HepG2 (cell line): ENCODE results near the gene PIBF1. TPM values are rescaled to one million over a fixed set of nuclear protein-coding genes. Genes with fewer than 3 reads are reported as not detected.

ENCODE experiments used
- ATAC-seq: fragments of 200-7000 bp; cut with Tn5 transposase; 3 replicates; pipeline ENCODE4 v1.9.1; 2020; ENCODE audit warnings: mild to moderate bottlenecking, moderate library complexity
- BruUV-seq: library from RNA; stranded (reverse); fragments of 400-500 nt; replicated peaks from 2 replicates; lab custom pipeline; 2021; lab: Mats Ljungman, UMichigan
- CTCF ChIA-PET: fragments of 300-600 bp; formaldehyde crosslinking; extraction: SDS; loops from one replicate; lab custom pipeline; 2021; ENCODE audit warnings: low total read pairs, inconsistent platforms, low intra/inter-chr PET ratio; lab: Yijun Ruan, JAX
- POLR2A ChIA-PET: fragments of 350-600 bp; sonication (Branson Sonifier 250); formaldehyde crosslinking; loops from one replicate; lab custom pipeline; 2020; ENCODE audit warnings: antibody characterized with exemption, inconsistent platforms; lab: Yijun Ruan, JAX
- DNase-seq: peaks from one replicate; pipeline ENCODE4 v3.0.0-alpha.2; 2015; ENCODE audit warnings: low spot score
- FAIRE-seq: peaks from 3 replicates; lab custom pipeline; 2011; peaks lifted over from hg19 to GRCh38; lab: Jason Lieb, UNC
- H2AFZ ChIP-seq: one replicate; pipeline ENCODE4 v1.6.1; 2011; ENCODE audit warnings: low read length, inconsistent platforms
- H3K27ac ChIP-seq: fragments of 300-600 bp; 3 replicates; pipeline ENCODE4 v1.8.0; 2011; ENCODE audit warnings: mixed run types, mild to moderate bottlenecking, mixed read lengths, low read length, inconsistent platforms; ENCODE audit not compliant: insufficient read depth; ENCODE audit errors: extremely low read length
- H3K27me3 ChIP-seq, 2 experiments: fragments of 200-600 bp in 1 of 2; 2 replicates in 1 of 2; 3 replicates in 1 of 2; pipeline versions ENCODE4 v1.6.0 to v1.8.0; 2011; ENCODE audit warnings: low read length in 2 of 2, mild to moderate bottlenecking in 2 of 2, moderate library complexity in 2 of 2, inconsistent platforms in 1 of 2; ENCODE audit not compliant: insufficient read depth in 2 of 2, control insufficient read depth in 1 of 2
- H3K36me3 ChIP-seq, 2 experiments: fragments of 200-600 bp in 1 of 2; replicated peaks in 1 of 2; 2 replicates in 1 of 2; 3 replicates in 1 of 2; pipeline versions ENCODE4 v1.5.1 to v1.8.0; 2011; ENCODE audit warnings: low read length in 2 of 2, inconsistent platforms in 1 of 2; ENCODE audit not compliant: insufficient read depth in 2 of 2, control insufficient read depth in 1 of 2
- H3K4me1 ChIP-seq: 2 replicates; pipeline ENCODE4 v1.5.1; 2012; ENCODE audit warnings: low read length, inconsistent platforms; ENCODE audit not compliant: insufficient read depth
- H3K4me2 ChIP-seq: 2 replicates; pipeline ENCODE4 v1.6.0; 2011; ENCODE audit warnings: low read depth, low read length, inconsistent platforms
- H3K4me3 ChIP-seq, 3 experiments: fragments of 200-600 bp in 1 of 3; sonication (generic), shearing (Covaris generic) in 1 of 3; replicated peaks in 1 of 3; 2 replicates each; pipeline ENCODE4 v1.5.1; 2011 to 2016; ENCODE audit warnings: low read length in 3 of 3, inconsistent platforms in 2 of 3, low read depth in 2 of 3, mild to moderate bottlenecking in 2 of 3, control low read depth in 1 of 3, mixed read lengths in 1 of 3; ENCODE audit not compliant: insufficient read depth in 1 of 3
- H3K79me2 ChIP-seq: one replicate; pipeline ENCODE4 v1.6.1; 2011; ENCODE audit warnings: low read length, inconsistent platforms; ENCODE audit not compliant: insufficient read depth
- H3K9ac ChIP-seq: 2 replicates; pipeline ENCODE4 v1.6.0; 2011; ENCODE audit warnings: mild to moderate bottlenecking, low read depth, low read length, inconsistent platforms; ENCODE audit not compliant: insufficient read depth
- H3K9me3 ChIP-seq: 2 replicates; pipeline ENCODE4 v1.5.1; 2012; ENCODE audit warnings: mild to moderate bottlenecking, low read length
- H4K20me1 ChIP-seq: 2 replicates; pipeline ENCODE4 v1.6.0; 2011; ENCODE audit warnings: inconsistent platforms, mild to moderate bottlenecking, low read length, moderate library complexity; ENCODE audit not compliant: insufficient read depth
- ARID3A ChIP-seq: IDR thresholded peaks from 2 replicates; pipeline ENCODE4 v1.6.1; 2012; ENCODE audit warnings: low read depth, low read length, improper control_type of control experiment
- FOXP1 ChIP-seq, 2 experiments: fragments of 450-650 bp in 1 of 2; IDR thresholded peaks; 2 replicates each; pipeline ENCODE4 v1.6.1; 2017 to 2018; ENCODE audit warnings: antibody characterized with exemption in 1 of 2
- GATAD2A ChIP-seq: IDR thresholded peaks from 2 replicates; pipeline ENCODE4 v1.6.1; 2016
- HNF1A ChIP-seq, 2 experiments: sonication (generic) in 1 of 2; formaldehyde crosslinking in 1 of 2; IDR thresholded peaks; 2 replicates each; pipeline versions ENCODE4 v1.4.0 to v1.6.1; 2016 to 2020; ENCODE audit warnings: borderline replicate concordance in 1 of 2, low read depth in 1 of 2, mild to moderate bottlenecking in 1 of 2, missing genetic modification reagents in 1 of 2
- JARID2 ChIP-seq: sonication (generic); formaldehyde crosslinking; IDR thresholded peaks from 2 replicates; pipeline ENCODE4 v1.8.1; 2023; ENCODE audit warnings: missing genetic modification reagents, inconsistent platforms; ENCODE audit not compliant: insufficient replicate concordance
- JUNB ChIP-seq: sonication (generic); formaldehyde crosslinking; IDR thresholded peaks from 2 replicates; pipeline ENCODE4 v1.8.0; 2022; ENCODE audit warnings: missing genetic modification reagents, mild to moderate bottlenecking, borderline replicate concordance
- NCOA1 ChIP-seq: sonication (generic); formaldehyde crosslinking; IDR thresholded peaks from 2 replicates; pipeline ENCODE4 v1.9.0; 2021; ENCODE audit warnings: missing genetic modification reagents
- PLRG1 ChIP-seq: fragments of 450-650 bp; conservative IDR thresholded peaks from 2 replicates; pipeline ENCODE4 v1.6.1; 2016
- TERF1 ChIP-seq: sonication (generic); formaldehyde crosslinking; IDR thresholded peaks from 2 replicates; pipeline ENCODE4 v1.8.0; 2022; ENCODE audit warnings: mild to moderate bottlenecking, missing genetic modification reagents, moderate library complexity
- TGIF2 ChIP-seq: IDR thresholded peaks from 2 replicates; pipeline ENCODE4 v1.6.1; 2016; ENCODE audit warnings: control low read depth, missing compliant biosample characterization
- ZNF280D ChIP-seq: sonication (generic); formaldehyde crosslinking; IDR thresholded peaks from 2 replicates; pipeline ENCODE4 v1.5.1; 2020; ENCODE audit warnings: mild to moderate bottlenecking, missing genetic modification reagents
- ZNF362 ChIP-seq: sonication (generic); formaldehyde crosslinking; IDR thresholded peaks from 2 replicates; pipeline ENCODE4 v1.4.0; 2020; ENCODE audit warnings: missing genetic modification reagents, mild to moderate bottlenecking, borderline replicate concordance
- ZNF83 ChIP-seq: sonication (generic); formaldehyde crosslinking; IDR thresholded peaks from 2 replicates; pipeline ENCODE4 v1.4.0; 2020; ENCODE audit warnings: missing genetic modification reagents, mild to moderate bottlenecking, borderline replicate concordance
- WGBS: methylation state at CpG from one replicate; pipeline ENCODE4 v1.1.6; 2017; ENCODE audit warnings: low lambda C conversion rate; 5-methylcytosine and 5-hydroxymethylcytosine counted together
- in situ Hi-C: cut with HindIII; loops from 2 replicates; pipeline ENCODE4 v1.10.0; 2017; ENCODE audit warnings: low pct_unique_long_range_greater_than_20kb; ENCODE audit not compliant: extremely low pct_ligation_motif_present
- intact Hi-C: fragments of 100-400 bp; cut with micrococcal nuclease; formaldehyde crosslinking; loops from one replicate; pipeline ENCODE4 v1.10.0; 2022; ENCODE audit not compliant: unreplicated experiment
- polyA plus RNA-seq, 8 experiments: library from polyadenylated mRNA; depleted of rRNA in 3 of 8; stranded (reverse) in 7 of 8; unstranded in 1 of 8; fragments of >200 nt; fragmentation: Illumina TruSeq in 4 of 8; extraction: Trizol in 4 of 8; gene quantifications; 2 replicates each; pipeline versions ENCODE4 v1.2.1 to v1.2.3, GENCODE V29; 2011 to 2016; ENCODE audit warnings: low read depth in 4 of 8, missing spikeins in 1 of 8, mixed read lengths in 1 of 8; ENCODE audit not compliant: insufficient read depth in 1 of 8
- total RNA-seq, 5 experiments: library from RNA; depleted of rRNA; stranded (reverse); fragments of >200 nt; fragmentation: Illumina TruSeq; extraction: Trizol; gene quantifications; 2 replicates each; pipeline ENCODE4 v1.2.3, GENCODE V29; 2016; ENCODE audit warnings: low read depth in 1 of 5

PIBF1 gene
- total and polyA plus RNA-seq, 2 of the 13 experiments (the other 11 are each of a cell fraction or from before 2014, with no cell fraction given): 4.2 to 15.8 TPM

GRCh38 chr13:72851678-72852014, 69.7 kb downstream of the PIBF1 start:
- no peaks in the 10 kb centered on the region for H3K27me3 ChIP-seq
- H3K9me3 ChIP-seq: no peaks in the 10 kb centered on the region
- H3K4me2 ChIP-seq: no peak overlapping the region
- CTCF ChIA-PET: no interaction called here
- no peak for DNase-seq
- 0 out of 2 replicates have a peak, but pooled peaks cover 5% of the 10 kb centered on the region for H3K4me1 ChIP-seq
- no TSS peak for BruUV-seq
- FAIRE-seq: no peak
- WGBS: 100% methylated on average over 3 of the region's 3 CpGs
- H3K27ac ChIP-seq: no peak overlapping the region
- no peak overlapping the region for H3K9ac ChIP-seq
- in situ Hi-C loops (no loop called here), intact Hi-C loops (no loop called here)
- no peak overlapping the region for H2AFZ ChIP-seq
- TF ChIP-seq HNF1A (IDR thresholded peaks at IDR 0.05; ENCODE audit: low read depth): no peak
- TF ChIP-seq HNF1A (CRISPR knock-in tag; IDR thresholded peaks at IDR 0.05; ENCODE audit: borderline replicate concordance): no peak
- TF ChIP-seq ZNF362 (CRISPR knock-in tag): no peak
- TF ChIP-seq NCOA1 (CRISPR knock-in tag): no peak
- no peak for TF ChIP-seq PLRG1
- no peak for TF ChIP-seq FOXP1 (IDR thresholded peaks at IDR 0.05)
- TF ChIP-seq FOXP1 (CRISPR knock-in tag; IDR thresholded peaks at IDR 0.05): no peak
- no peak for TF ChIP-seq JUNB (CRISPR knock-in tag)
- no peak for TF ChIP-seq ZNF280D (CRISPR knock-in tag)
- no peak for TF ChIP-seq JARID2 (CRISPR knock-in tag)
- TF ChIP-seq TERF1: no peak
- TF ChIP-seq TGIF2 (CRISPR knock-in tag): no peak
- TF ChIP-seq GATAD2A (CRISPR knock-in tag): no peak
- TF ChIP-seq ZNF83 (CRISPR knock-in tag): no peak
- TF ChIP-seq ARID3A: no peak
- peaks cover 7 to 16% of the 10 kb centered on the region in 2 experiments; a peak in 4 of 5 replicates for H3K36me3 ChIP-seq
- POLR2A ChIA-PET: no interaction called here
- H3K79me2 ChIP-seq: no peaks in the 10 kb centered on the region
- no peak overlapping the region for H3K4me3 ChIP-seq
- peak; percentile 27; the same call in 1 of the 3 replicates for ATAC-seq
- H4K20me1 ChIP-seq: no peaks in the 10 kb centered on the region; the same call in 1 of the 2 replicates
